ENCODE measurements around the gene NXN. TPM values are rescaled to one million over a fixed set of nuclear protein-coding genes. Genes with fewer than 3 reads are reported as not detected.
"Not testable (repeated sequence)": the region's sequence is repeated elsewhere in the genome, so short reads cannot be mapped to it uniquely, and the experiment has no call there.

Gene NXN
- total RNA-seq, 3 donors from 2014 or later, result 5.3 to 98.1 (median 9.7) TPM

DNA sequence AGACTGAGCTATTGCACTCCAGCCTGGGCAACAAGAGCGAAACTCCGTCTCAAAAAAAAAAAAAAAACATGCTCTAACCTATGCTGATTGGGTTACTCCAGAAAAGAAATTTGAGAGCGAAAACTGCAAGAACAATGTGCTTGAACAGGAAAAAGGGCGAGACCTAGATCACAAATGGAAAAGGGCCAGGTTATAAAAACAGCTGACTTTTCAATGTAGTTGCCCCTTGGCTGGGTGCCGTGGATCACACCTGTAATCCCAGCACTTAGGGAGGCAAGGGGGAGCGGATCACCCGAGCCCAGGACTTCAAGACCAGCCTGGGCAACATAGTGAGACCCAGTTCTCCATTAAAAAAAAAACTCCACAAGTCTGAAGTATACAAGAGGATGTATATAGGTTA, 148.6 kb downstream of the NXN start:
- intact Hi-C loops (cut with DNase I, micrococcal nuclease), result no loop called here
- H3K36me3 ChIP-seq (ENCODE audit: low read depth), result no peaks in the 10 kb centered on the region
- TF ChIP-seq, protein P1, sequence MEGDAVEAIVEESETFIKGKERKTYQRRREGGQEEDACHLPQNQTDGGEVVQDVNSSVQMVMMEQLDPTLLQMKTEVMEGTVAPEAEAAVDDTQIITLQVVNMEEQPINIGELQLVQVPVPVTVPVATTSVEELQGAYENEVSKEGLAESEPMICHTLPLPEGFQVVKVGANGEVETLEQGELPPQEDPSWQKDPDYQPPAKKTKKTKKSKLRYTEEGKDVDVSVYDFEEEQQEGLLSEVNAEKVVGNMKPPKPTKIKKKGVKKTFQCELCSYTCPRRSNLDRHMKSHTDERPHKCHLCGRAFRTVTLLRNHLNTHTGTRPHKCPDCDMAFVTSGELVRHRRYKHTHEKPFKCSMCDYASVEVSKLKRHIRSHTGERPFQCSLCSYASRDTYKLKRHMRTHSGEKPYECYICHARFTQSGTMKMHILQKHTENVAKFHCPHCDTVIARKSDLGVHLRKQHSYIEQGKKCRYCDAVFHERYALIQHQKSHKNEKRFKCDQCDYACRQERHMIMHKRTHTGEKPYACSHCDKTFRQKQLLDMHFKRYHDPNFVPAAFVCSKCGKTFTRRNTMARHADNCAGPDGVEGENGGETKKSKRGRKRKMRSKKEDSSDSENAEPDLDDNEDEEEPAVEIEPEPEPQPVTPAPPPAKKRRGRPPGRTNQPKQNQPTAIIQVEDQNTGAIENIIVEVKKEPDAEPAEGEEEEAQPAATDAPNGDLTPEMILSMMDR (IDR thresholded peaks at IDR 0.05), result no peak
- ATAC-seq (no peak), DNase-seq (no peak)
- H3K9me3 ChIP-seq, result peaks cover 6% of the 10 kb centered on the region
- no peak overlapping the region for H3K4me3 ChIP-seq
- H3K4me1 ChIP-seq (ENCODE audit: low read depth), result no peaks in the 10 kb centered on the region

GRCh38 chr17:830381-830780, 149.2 kb downstream of the NXN start:
- ATAC-seq (no peak), DNase-seq (no peak)
- Histone ChIP-seq H3K36me3 (ENCODE audit: low read depth) (no peaks in the 10 kb centered on the region), H3K9me3 (peaks cover 6% of the 10 kb centered on the region), H3K4me1 (ENCODE audit: low read depth) (no peaks in the 10 kb centered on the region), H3K4me3 (no peak overlapping the region)
- TF ChIP-seq, protein P1 (IDR thresholded peaks at IDR 0.05), result no peak
- intact Hi-C loops (cut with DNase I, micrococcal nuclease), result no loop called here

DNA sequence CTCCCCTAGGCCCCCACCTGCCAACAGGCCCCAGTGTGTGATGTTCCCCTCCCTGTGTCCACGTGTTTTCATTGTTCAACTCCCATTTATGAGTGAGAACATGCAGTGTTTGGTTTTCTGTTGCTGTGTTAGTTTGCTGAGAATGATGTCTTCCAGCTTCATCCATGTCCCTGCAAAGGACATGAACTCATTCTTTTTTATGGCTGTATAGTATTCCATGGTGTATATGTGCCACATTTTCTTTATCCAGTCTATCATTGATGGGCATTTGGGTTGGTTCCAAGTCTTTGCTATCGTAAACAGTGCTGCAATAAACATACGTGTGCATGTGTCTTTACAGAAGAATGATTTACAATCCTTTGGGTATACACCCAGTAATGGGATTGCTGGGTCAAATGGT, 150.0 kb downstream of the NXN start:
- intact Hi-C loops (cut with DNase I, micrococcal nuclease); H3K36me3 ChIP-seq (ENCODE audit: low read depth); H3K4me1 ChIP-seq (ENCODE audit: low read depth); H3K9me3 ChIP-seq; DNase-seq; ATAC-seq; H3K4me3 ChIP-seq: not testable (repeated sequence)

- no peaks in the 10 kb centered on the region for H3K4me1 ChIP-seq (ENCODE audit: low read depth)
- H3K4me3 ChIP-seq, result no peak overlapping the region
- peaks cover 6% of the 10 kb centered on the region for H3K9me3 ChIP-seq
- ATAC-seq, result no peak
- no peak for DNase-seq
- intact Hi-C loops (cut with DNase I, micrococcal nuclease), result no loop called here
- TF ChIP-seq, protein P1 (IDR thresholded peaks at IDR 0.05), result no peak
- no peaks in the 10 kb centered on the region for H3K36me3 ChIP-seq (ENCODE audit: low read depth)
Observed at GRCh38 chr17:828761-829160, 150.8 kb downstream of the NXN start.

DNA sequence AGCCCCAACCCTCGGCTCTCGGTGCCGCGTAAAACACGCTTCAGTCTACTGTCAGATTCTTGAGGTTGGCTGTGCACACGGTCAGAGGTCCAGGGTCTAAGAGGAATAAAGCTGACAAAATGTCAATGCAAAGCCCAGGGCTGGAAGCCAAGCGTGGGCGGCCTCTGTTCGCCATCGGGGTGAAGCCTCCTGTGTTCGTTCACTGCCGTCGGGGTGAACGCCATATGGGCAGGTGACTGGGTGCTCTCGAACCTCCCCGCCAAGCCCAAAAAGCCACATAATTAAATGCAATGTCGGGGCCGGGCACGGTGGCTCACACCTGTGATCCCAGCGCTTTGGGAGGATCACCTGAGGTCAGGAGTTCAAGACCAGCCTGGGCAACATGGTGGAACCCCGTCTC, 152.8 kb downstream of the NXN start:
- H3K4me3 ChIP-seq, result no peak overlapping the region
- intact Hi-C loops (cut with DNase I, micrococcal nuclease), result no loop called here
- ATAC-seq, result no peak
- H3K36me3 ChIP-seq (ENCODE audit: low read depth), result no peaks in the 10 kb centered on the region
- peaks cover 3% of the 10 kb centered on the region for H3K9me3 ChIP-seq
- no peaks in the 10 kb centered on the region for H3K4me1 ChIP-seq (ENCODE audit: low read depth)
- no peak for DNase-seq
- TF ChIP-seq, protein P1 (IDR thresholded peaks at IDR 0.05), result no peak

GRCh38 chr17:825216-825615, 154.4 kb downstream of the NXN start:
- no peaks in the 10 kb centered on the region for H3K36me3 ChIP-seq (ENCODE audit: low read depth)

More at GRCh38 chr17:825216-825615, 154.4 kb downstream of the NXN start:
- H3K9me3 ChIP-seq, result no peaks in the 10 kb centered on the region
- intact Hi-C loops (cut with DNase I, micrococcal nuclease), result no loop called here
- DNase-seq, result no peak
- no peak overlapping the region for H3K4me3 ChIP-seq
- H3K4me1 ChIP-seq (ENCODE audit: low read depth), result no peaks in the 10 kb centered on the region
- no peak for ATAC-seq
- TF ChIP-seq, protein P1 (IDR thresholded peaks at IDR 0.05), result no peak
